Sigmoid colon (tissue), 7 donors: ENCODE results near the gene TMED10. TPM values are rescaled to one million over a fixed set of nuclear protein-coding genes. Genes with fewer than 3 reads are reported as not detected.
"Not testable (repeated sequence)": the region's sequence is repeated elsewhere in the genome, so short reads cannot be mapped to it uniquely, and the experiment has no call there.

Source experiments
- DNase-seq: peaks from one replicate; pipeline ENCODE4 v3.0.0-alpha.2; 2019
- H3K27ac ChIP-seq, 4 donors: fragments of 200-600 bp; sonication (generic); one replicate each; pipeline ENCODE4 v1.5.1; 2016 to 2019; ENCODE audit warnings: mild to moderate bottlenecking in 1 of 4
- H3K27me3 ChIP-seq, 3 donors: fragments of 200-600 bp; sonication (generic); one replicate each; pipeline ENCODE4 v1.5.1; 2019; ENCODE audit warnings: mild to moderate bottlenecking in 1 of 3
- H3K36me3 ChIP-seq, 4 donors: fragments of 200-600 bp; sonication (generic); one replicate each; pipeline ENCODE4 v1.5.1; 2016 to 2019
- H3K4me1 ChIP-seq, 4 donors: fragments of 200-600 bp; sonication (generic); one replicate each; pipeline ENCODE4 v1.5.1; 2017 to 2019
- H3K4me3 ChIP-seq, 4 donors: fragments of 200-600 bp; sonication (generic); one replicate each; pipeline ENCODE4 v1.5.1; 2017 to 2019; ENCODE audit warnings: mild to moderate bottlenecking in 2 of 4, moderate library complexity in 1 of 4
- H3K9me3 ChIP-seq, 4 donors: fragments of 200-600 bp in 3 of 4; sonication (generic) in 3 of 4; one replicate each; pipeline versions ENCODE4 v1.5.1 to v1.6.1; 2013 to 2019
- CTCF ChIP-seq, 4 experiments: fragments of 450-650 bp in 3 of 4; fragments of 200-600 bp in 1 of 4; IDR thresholded peaks; one replicate each; pipeline ENCODE4 v1.5.1; 2016 to 2019; ENCODE audit warnings: antibody characterized with exemption in 4 of 4, mild to moderate bottlenecking in 3 of 4, moderate library complexity in 2 of 4
- EP300 ChIP-seq, 4 donors: sonication (generic); formaldehyde crosslinking; IDR thresholded peaks; one replicate each; pipeline ENCODE4 v1.6.1; 2017; ENCODE audit warnings: antibody characterized with exemption in 4 of 4
- POLR2A ChIP-seq, 2 donors: fragments of 450-650 bp; IDR thresholded peaks; one replicate each; pipeline ENCODE4 v1.6.1; 2016; ENCODE audit warnings: antibody characterized with exemption in 2 of 2, mild to moderate bottlenecking in 2 of 2, moderate library complexity in 2 of 2
- POLR2AphosphoS5 ChIP-seq, 4 donors: sonication (generic); formaldehyde crosslinking; IDR thresholded peaks; one replicate each; pipeline ENCODE4 v1.6.1; 2017; ENCODE audit warnings: antibody characterized with exemption in 4 of 4
- WGBS, 2 donors: extraction: QIAGEN DNeasy Blood & Tissue Kit; methylation state at CpG; one replicate each; pipeline ENCODE4 v1.1.7; 2013; 5-methylcytosine and 5-hydroxymethylcytosine counted together
- intact Hi-C: fragments of 100-400 bp; cut with DNase I; formaldehyde crosslinking; loops from one replicate; pipeline ENCODE4 v1.15.1; 2023
- polyA plus RNA-seq, 3 donors: library from polyadenylated mRNA; stranded (reverse); fragments of 200-250 nt; gene quantifications; one replicate each; pipeline ENCODE4 v1.2.3, GENCODE V29; 2013
- total RNA-seq, 4 donors: library from RNA; depleted of rRNA; stranded (reverse); fragments of >200 nt; gene quantifications; one replicate each; pipeline ENCODE4 v1.1.0, GENCODE V29; 2016
- donor health status: healthy with polysubstance abuse.
- donor health status: Bipolar disorder and iron deficiency.
- donor health status: healthy.

TMED10 gene
- total and polyA plus RNA-seq, 7 donors: 38.4 to 236 (median 163) TPM

GRCh38 chr14:75133597-75133996, 42.8 kb downstream of the TMED10 start:
- H3K36me3 ChIP-seq: peaks cover 0 to 39% (median 19%) of the 10 kb centered on the region in 4 donors
- H3K9me3 ChIP-seq: no peaks in the 10 kb centered on the region
- no peak for DNase-seq
- no peak for TF ChIP-seq CTCF (IDR thresholded peaks at IDR 0.05)
- TF ChIP-seq POLR2A (IDR thresholded peaks at IDR 0.05): no peak
- TF ChIP-seq EP300 (IDR thresholded peaks at IDR 0.05): no peak
- no peak for TF ChIP-seq POLR2AphosphoS5 (IDR thresholded peaks at IDR 0.05)
- no peak overlapping the region for H3K27ac ChIP-seq
- H3K4me3 ChIP-seq: no peak overlapping the region
- intact Hi-C loops: loop anchor here (5.0 kb wide), 3 partner anchors 44 to 354 kb away; partner anchors contain the start of gene TMED10
- H3K4me1 ChIP-seq: peaks cover 0 to 12% (median 7%) of the 10 kb centered on the region in 4 donors
- WGBS, 2 donors: 48 to 67% methylated on average over 2 of the region's 2 CpGs
- no peaks in the 10 kb centered on the region for H3K27me3 ChIP-seq

GRCh38 chr14:75132382-75133086, 43.9 kb downstream of the TMED10 start:
- 22 to 50% methylated on average over 4 of the region's 4 CpGs for WGBS, 2 donors
- Histone ChIP-seq H3K4me1 (peaks cover 0 to 16% (median 8%) of the 10 kb centered on the region in 4 donors), H3K36me3 (peaks cover 0 to 39% (median 19%) of the 10 kb centered on the region in 4 donors), H3K4me3 (no peak overlapping the region), H3K27ac (peak overlapping the region; percentile 9 to 57 (median 34)), H3K27me3 (no peaks in the 10 kb centered on the region), H3K9me3 (no peaks in the 10 kb centered on the region)
- no peak for DNase-seq
- no peak for TF ChIP-seq EP300 (IDR thresholded peaks at IDR 0.05)
- TF ChIP-seq POLR2A (IDR thresholded peaks at IDR 0.05): no peak
- TF ChIP-seq CTCF (IDR thresholded peaks at IDR 0.05): peak; percentile 69 to 87 (median 72)
- peak in 2 of 4 donors; percentile 23 to 44 for TF ChIP-seq POLR2AphosphoS5 (IDR thresholded peaks at IDR 0.05)
- intact Hi-C loops: loop anchor here (1.0 to 5.0 kb wide), 5 partner anchors 45 to 355 kb away; partner anchors contain the start of gene TMED10

- Histone ChIP-seq H3K27ac (peak overlapping the region in 1 of 4 donors; percentile 93), H3K4me1 (peaks cover 0 to 37% (median 29%) of the 10 kb centered on the region in 4 donors), H3K27me3 (no peaks in the 10 kb centered on the region), H3K4me3 (no peak overlapping the region), H3K36me3 (peaks cover 0 to 17% (median 3%) of the 10 kb centered on the region in 4 donors), H3K9me3 (no peaks in the 10 kb centered on the region)
- 67 to 86% methylated on average over 5 of the region's 5 CpGs for WGBS, 2 donors
- no peak for TF ChIP-seq CTCF (IDR thresholded peaks at IDR 0.05)
- no peak for TF ChIP-seq POLR2A (IDR thresholded peaks at IDR 0.05)
- TF ChIP-seq POLR2AphosphoS5 (IDR thresholded peaks at IDR 0.05): no peak
- TF ChIP-seq EP300 (IDR thresholded peaks at IDR 0.05): no peak
- intact Hi-C loops: no loop called here
- DNase-seq: no peak
Measured at GRCh38 chr14:75128596-75128990, 47.8 kb downstream of the TMED10 start.

GRCh38 chr14:75127903-75128595, 48.4 kb downstream of the TMED10 start:
- Histone ChIP-seq H3K9me3 (no peaks in the 10 kb centered on the region), H3K27me3 (no peaks in the 10 kb centered on the region), H3K4me3 (peak overlapping the region; percentile 59 to 84 (median 72)), H3K4me1 (peaks cover 0 to 37% (median 29%) of the 10 kb centered on the region in 4 donors), H3K27ac (peak overlapping the region in 3 of 4 donors; percentile 93 to 97 (median 93)), H3K36me3 (peaks cover 0 to 11% (median 0%) of the 10 kb centered on the region in 4 donors)
- DNase-seq: no peak
- no peak for TF ChIP-seq EP300 (IDR thresholded peaks at IDR 0.05)
- TF ChIP-seq CTCF (IDR thresholded peaks at IDR 0.05): no peak
- intact Hi-C loops: no loop called here
- 53 to 67% methylated on average over 10 of the region's 10 CpGs for WGBS, 2 donors

GRCh38 chr14:75127474-75127820, 49.0 kb downstream of the TMED10 start:
- 8 to 32% methylated on average over 16 of the region's 16 CpGs for WGBS, 2 donors
- H3K27me3 ChIP-seq, H3K9me3 ChIP-seq, H3K36me3 ChIP-seq, DNase-seq, intact Hi-C loops: not testable (repeated sequence)
- Histone ChIP-seq H3K4me3 (peak overlapping the region; percentile 59 to 84 (median 72)), H3K4me1 (peaks cover 0 to 37% (median 27%) of the 10 kb centered on the region in 4 donors), H3K27ac (peak overlapping the region; percentile 93 to 97 (median 95))
